PC-3 (cell line): ENCODE results near the gene DSTN.

Experiments
- EZH2 ChIP-seq: fragments of 300-600 bp; sonication (generic); IDR thresholded peaks from one replicate; pipeline ENCODE4 v1.6.1; 2017; ENCODE audit warnings: antibody characterized with exemption, mild to moderate bottlenecking, low read length; ENCODE audit not compliant: unreplicated experiment
- TF ChIP-seq, protein P1 (sequence below): fragments of 300-600 bp; sonication (generic); conservative IDR thresholded peaks from 2 replicates; pipeline ENCODE4 v1.5.1; 2017; ENCODE audit warnings: antibody characterized with exemption, low read depth, mild to moderate bottlenecking, low read length

DNA sequence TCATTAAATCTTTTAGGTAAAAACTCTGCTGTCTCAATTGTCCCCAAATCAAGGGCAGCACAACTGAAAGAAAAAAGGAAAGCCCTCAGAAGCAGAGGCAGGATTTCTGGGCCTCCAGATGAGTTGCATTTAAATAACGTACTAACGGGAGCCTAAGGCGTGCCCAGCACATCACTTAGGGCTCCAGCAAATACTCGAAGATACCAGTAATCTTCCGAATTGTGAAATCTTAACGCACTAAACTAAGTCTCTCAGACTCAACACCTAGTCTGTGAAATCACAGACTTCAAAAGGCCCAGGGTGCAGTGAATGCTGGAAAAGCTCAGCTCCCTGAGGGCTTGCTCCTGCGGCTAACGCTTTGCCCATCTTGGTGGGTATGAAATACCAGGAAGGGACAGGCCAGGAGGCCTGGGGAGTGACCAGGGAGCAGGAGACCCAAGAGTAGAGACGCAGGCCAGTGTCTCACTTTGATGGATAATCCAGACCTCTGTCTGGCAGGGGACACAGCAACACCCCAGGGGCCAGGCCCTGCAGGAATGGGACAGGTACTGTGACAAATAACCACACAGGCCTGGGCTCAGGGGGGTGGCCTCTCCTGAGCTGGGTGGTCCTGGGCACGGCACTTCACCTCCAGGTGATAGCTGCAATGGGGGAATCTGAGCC is 75.8 kb downstream of the DSTN start:
- TF ChIP-seq, protein P1, sequence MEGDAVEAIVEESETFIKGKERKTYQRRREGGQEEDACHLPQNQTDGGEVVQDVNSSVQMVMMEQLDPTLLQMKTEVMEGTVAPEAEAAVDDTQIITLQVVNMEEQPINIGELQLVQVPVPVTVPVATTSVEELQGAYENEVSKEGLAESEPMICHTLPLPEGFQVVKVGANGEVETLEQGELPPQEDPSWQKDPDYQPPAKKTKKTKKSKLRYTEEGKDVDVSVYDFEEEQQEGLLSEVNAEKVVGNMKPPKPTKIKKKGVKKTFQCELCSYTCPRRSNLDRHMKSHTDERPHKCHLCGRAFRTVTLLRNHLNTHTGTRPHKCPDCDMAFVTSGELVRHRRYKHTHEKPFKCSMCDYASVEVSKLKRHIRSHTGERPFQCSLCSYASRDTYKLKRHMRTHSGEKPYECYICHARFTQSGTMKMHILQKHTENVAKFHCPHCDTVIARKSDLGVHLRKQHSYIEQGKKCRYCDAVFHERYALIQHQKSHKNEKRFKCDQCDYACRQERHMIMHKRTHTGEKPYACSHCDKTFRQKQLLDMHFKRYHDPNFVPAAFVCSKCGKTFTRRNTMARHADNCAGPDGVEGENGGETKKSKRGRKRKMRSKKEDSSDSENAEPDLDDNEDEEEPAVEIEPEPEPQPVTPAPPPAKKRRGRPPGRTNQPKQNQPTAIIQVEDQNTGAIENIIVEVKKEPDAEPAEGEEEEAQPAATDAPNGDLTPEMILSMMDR, result no peak
- TF ChIP-seq EZH2, result no peak
